ENCODE measurements around the gene CROT. TPM values are rescaled to one million over a fixed set of nuclear protein-coding genes. Genes with fewer than 3 reads are reported as not detected.

CROT gene
- total RNA-seq, 1 experiment from 2014 or later: 3.5 TPM

GRCh38 chr7:87312215-87312865 lies 33.1 kb upstream of the CROT start:
- BruUV-seq (replicated peaks): no TSS peak
- CTCF ChIA-PET: interaction anchor here (0.9 kb wide), 1 partner anchor 104 kb away, joined by 7 read pairs; no protein-coding TSS in a partner anchor
- no peaks in the 10 kb centered on the region for H3K9me3 ChIP-seq (ENCODE audit: low read depth, low read length, poor library complexity, severe bottlenecking)
- H3K36me3 ChIP-seq (ENCODE audit: insufficient read depth, low read length, poor library complexity, severe bottlenecking): no peaks in the 10 kb centered on the region
- H3K27ac ChIP-seq (ENCODE audit: low read depth, low read length, poor library complexity, severe bottlenecking): no peak overlapping the region
- H3K4me1 ChIP-seq (ENCODE audit: insufficient read depth, low read length, poor library complexity, severe bottlenecking): no peaks in the 10 kb centered on the region
- no peaks in the 10 kb centered on the region for H3K27me3 ChIP-seq (replicated peaks; ENCODE audit: insufficient read depth, low read depth, low read length, poor library complexity)
- POLR2A ChIA-PET (ENCODE audit: low non-redundant PET): no interaction called here
- H3K4me3 ChIP-seq (ENCODE audit: low read depth, low read length, poor library complexity, severe bottlenecking): no peak overlapping the region
- DNase-seq (ENCODE audit: low spot score): peak; percentile 60
- intact Hi-C loops (cut with micrococcal nuclease; ENCODE audit: unreplicated experiment): loop anchor here (1.0 to 10.0 kb wide), 2 partner anchors 104 to 572 kb away; no protein-coding TSS in a partner anchor
- TF ChIP-seq, protein P1, sequence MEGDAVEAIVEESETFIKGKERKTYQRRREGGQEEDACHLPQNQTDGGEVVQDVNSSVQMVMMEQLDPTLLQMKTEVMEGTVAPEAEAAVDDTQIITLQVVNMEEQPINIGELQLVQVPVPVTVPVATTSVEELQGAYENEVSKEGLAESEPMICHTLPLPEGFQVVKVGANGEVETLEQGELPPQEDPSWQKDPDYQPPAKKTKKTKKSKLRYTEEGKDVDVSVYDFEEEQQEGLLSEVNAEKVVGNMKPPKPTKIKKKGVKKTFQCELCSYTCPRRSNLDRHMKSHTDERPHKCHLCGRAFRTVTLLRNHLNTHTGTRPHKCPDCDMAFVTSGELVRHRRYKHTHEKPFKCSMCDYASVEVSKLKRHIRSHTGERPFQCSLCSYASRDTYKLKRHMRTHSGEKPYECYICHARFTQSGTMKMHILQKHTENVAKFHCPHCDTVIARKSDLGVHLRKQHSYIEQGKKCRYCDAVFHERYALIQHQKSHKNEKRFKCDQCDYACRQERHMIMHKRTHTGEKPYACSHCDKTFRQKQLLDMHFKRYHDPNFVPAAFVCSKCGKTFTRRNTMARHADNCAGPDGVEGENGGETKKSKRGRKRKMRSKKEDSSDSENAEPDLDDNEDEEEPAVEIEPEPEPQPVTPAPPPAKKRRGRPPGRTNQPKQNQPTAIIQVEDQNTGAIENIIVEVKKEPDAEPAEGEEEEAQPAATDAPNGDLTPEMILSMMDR (conservative IDR thresholded peaks at IDR 0.05; ENCODE audit: low read depth, low read length): peak; percentile 97
- TF ChIP-seq EZH2 (IDR thresholded peaks at IDR 0.05; ENCODE audit: borderline replicate concordance, low read depth, low read length, poor library complexity, severe bottlenecking): no peak

DNA sequence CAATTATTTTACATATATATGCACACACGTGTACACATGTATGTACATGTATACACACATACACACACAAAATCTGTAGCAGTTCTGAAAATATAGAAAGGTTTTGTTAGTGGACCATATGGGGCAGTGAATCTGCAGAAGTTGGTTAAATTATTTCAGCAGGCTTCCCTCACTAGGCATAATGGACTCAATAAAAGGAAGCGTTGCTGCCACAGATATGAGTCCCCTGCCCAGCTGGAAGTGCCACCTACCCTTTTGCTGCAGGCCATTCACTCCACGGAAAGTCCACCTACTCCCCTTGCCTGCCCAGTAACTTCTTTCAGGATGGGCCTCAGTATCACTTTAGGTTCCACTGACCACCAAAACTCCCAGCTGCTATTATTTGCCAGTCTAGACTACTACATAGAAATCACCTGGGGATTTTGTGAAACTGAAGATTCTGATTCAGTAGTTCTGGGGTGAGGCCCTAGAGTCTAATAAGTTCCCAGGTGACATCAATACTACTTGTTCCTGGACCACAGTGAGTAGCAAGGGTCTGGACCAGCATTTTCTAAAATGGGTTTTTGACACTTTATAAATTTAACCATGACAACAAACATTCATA lies 29.3 kb upstream of the CROT start:
- H3K9me3 ChIP-seq (ENCODE audit: low read depth, low read length, poor library complexity, severe bottlenecking): no peaks in the 10 kb centered on the region
- ChIA-PET POLR2A (ENCODE audit: low non-redundant PET) (no interaction called here), CTCF (no interaction called here)
- H3K4me3 ChIP-seq (ENCODE audit: low read depth, low read length, poor library complexity, severe bottlenecking): no peak overlapping the region
- no peak for DNase-seq (ENCODE audit: low spot score)
- no peaks in the 10 kb centered on the region for H3K4me1 ChIP-seq (ENCODE audit: insufficient read depth, low read length, poor library complexity, severe bottlenecking)
- BruUV-seq (replicated peaks): no TSS peak
- no peak overlapping the region for H3K27ac ChIP-seq (ENCODE audit: low read depth, low read length, poor library complexity, severe bottlenecking)
- H3K27me3 ChIP-seq (replicated peaks; ENCODE audit: insufficient read depth, low read depth, low read length, poor library complexity): no peaks in the 10 kb centered on the region
- intact Hi-C loops (cut with micrococcal nuclease; ENCODE audit: unreplicated experiment): loop anchor here (5.0 to 10.0 kb wide), 2 partner anchors 186 to 569 kb away; no protein-coding TSS in a partner anchor
- TF ChIP-seq, protein P1 (conservative IDR thresholded peaks at IDR 0.05; ENCODE audit: low read depth, low read length): no peak
- TF ChIP-seq EZH2 (IDR thresholded peaks at IDR 0.05; ENCODE audit: borderline replicate concordance, low read depth, low read length, poor library complexity, severe bottlenecking): no peak
- no peaks in the 10 kb centered on the region for H3K36me3 ChIP-seq (ENCODE audit: insufficient read depth, low read length, poor library complexity, severe bottlenecking)

- Histone ChIP-seq H3K36me3 (ENCODE audit: insufficient read depth, low read length, poor library complexity, severe bottlenecking) (no peaks in the 10 kb centered on the region), H3K9me3 (ENCODE audit: low read depth, low read length, poor library complexity, severe bottlenecking) (no peaks in the 10 kb centered on the region), H3K4me1 (ENCODE audit: insufficient read depth, low read length, poor library complexity, severe bottlenecking) (no peaks in the 10 kb centered on the region), H3K27ac (ENCODE audit: low read depth, low read length, poor library complexity, severe bottlenecking) (no peak overlapping the region), H3K4me3 (ENCODE audit: low read depth, low read length, poor library complexity, severe bottlenecking) (no peak overlapping the region), H3K27me3 (replicated peaks; ENCODE audit: insufficient read depth, low read depth, low read length, poor library complexity) (no peaks in the 10 kb centered on the region)
- BruUV-seq (replicated peaks): no TSS peak
- intact Hi-C loops (cut with micrococcal nuclease; ENCODE audit: unreplicated experiment): loop anchor here (5.0 to 10.0 kb wide), 2 partner anchors 185 to 568 kb away; no protein-coding TSS in a partner anchor
- ChIA-PET POLR2A (ENCODE audit: low non-redundant PET) (no interaction called here), CTCF (no interaction called here)
- TF ChIP-seq, protein P1 (conservative IDR thresholded peaks at IDR 0.05; ENCODE audit: low read depth, low read length): no peak
- no peak for TF ChIP-seq EZH2 (IDR thresholded peaks at IDR 0.05; ENCODE audit: borderline replicate concordance, low read depth, low read length, poor library complexity, severe bottlenecking)
- DNase-seq (ENCODE audit: low spot score): peak; percentile 26
These were observed 28.5 kb upstream of the CROT start for GRCh38 chr7:87316846-87317552.
